ENCODE measurements around the gene POLRMT.

DNA sequence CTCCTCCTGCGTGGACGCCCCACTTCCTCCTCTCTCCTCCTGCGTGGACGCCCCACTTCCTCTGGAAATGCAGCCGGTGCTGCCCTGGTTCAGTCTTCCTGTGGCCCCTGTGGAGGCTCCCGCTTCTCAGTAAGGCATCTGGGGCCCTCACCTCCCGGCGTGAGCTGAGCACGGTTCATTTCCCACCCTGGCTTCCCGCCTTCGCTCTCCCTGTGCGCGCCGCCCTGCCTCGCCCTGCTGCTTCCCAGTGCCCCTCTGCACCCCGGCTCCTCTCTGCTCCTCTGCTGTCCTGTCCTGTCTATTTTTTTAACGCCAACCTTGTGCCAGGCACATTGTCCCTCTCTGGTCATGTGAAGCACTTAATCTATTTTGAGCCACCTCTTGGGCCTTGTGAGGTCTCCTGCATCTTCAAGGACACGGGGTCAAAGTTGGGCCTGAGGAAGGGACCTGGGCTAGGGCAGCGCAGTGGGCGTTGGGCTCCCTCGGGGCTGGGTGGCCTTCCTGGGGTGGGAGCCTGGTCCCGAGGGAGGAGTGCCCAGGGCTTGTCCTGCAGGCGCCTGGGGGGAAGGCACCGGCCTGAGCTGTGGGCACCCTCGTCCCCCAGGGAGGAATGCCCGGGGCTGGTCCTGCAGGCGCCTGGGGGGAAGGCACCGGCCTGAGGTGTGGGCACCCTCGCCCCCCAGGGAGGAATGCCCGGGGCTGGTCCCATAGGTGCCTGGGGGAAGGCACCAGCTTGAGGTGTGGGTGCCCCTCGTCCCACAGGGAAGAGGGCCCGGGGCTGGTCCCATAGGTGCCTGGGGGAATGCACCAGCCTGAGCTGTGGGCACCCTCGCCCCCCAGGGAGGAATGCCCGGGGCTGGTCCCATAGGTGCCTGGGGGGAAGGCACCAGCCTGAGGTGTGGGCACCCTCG lies 30.7 kb downstream of the POLRMT start:
- TF ChIP-seq, protein P1, sequence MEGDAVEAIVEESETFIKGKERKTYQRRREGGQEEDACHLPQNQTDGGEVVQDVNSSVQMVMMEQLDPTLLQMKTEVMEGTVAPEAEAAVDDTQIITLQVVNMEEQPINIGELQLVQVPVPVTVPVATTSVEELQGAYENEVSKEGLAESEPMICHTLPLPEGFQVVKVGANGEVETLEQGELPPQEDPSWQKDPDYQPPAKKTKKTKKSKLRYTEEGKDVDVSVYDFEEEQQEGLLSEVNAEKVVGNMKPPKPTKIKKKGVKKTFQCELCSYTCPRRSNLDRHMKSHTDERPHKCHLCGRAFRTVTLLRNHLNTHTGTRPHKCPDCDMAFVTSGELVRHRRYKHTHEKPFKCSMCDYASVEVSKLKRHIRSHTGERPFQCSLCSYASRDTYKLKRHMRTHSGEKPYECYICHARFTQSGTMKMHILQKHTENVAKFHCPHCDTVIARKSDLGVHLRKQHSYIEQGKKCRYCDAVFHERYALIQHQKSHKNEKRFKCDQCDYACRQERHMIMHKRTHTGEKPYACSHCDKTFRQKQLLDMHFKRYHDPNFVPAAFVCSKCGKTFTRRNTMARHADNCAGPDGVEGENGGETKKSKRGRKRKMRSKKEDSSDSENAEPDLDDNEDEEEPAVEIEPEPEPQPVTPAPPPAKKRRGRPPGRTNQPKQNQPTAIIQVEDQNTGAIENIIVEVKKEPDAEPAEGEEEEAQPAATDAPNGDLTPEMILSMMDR (IDR thresholded peaks at IDR 0.05; ENCODE audit: low read depth, low read length, missing input control), result no peak
- TF ChIP-seq TAF1 (conservative IDR thresholded peaks at IDR 0.05) (no peak), YY1 (IDR thresholded peaks at IDR 0.05) (no peak), JUND (IDR thresholded peaks at IDR 0.05) (no peak), GABPA (IDR thresholded peaks at IDR 0.05 in 1 of 2, conservative IDR thresholded peaks at IDR 0.05 in 1 of 2) (no peak), RAD21 (IDR thresholded peaks at IDR 0.05) (no peak), EGR1 (IDR thresholded peaks at IDR 0.05; ENCODE audit: low read depth in 2 of 2) (no peak), RXRA (IDR thresholded peaks at IDR 0.05) (no peak)
- TF ChIP-seq, protein P2, sequence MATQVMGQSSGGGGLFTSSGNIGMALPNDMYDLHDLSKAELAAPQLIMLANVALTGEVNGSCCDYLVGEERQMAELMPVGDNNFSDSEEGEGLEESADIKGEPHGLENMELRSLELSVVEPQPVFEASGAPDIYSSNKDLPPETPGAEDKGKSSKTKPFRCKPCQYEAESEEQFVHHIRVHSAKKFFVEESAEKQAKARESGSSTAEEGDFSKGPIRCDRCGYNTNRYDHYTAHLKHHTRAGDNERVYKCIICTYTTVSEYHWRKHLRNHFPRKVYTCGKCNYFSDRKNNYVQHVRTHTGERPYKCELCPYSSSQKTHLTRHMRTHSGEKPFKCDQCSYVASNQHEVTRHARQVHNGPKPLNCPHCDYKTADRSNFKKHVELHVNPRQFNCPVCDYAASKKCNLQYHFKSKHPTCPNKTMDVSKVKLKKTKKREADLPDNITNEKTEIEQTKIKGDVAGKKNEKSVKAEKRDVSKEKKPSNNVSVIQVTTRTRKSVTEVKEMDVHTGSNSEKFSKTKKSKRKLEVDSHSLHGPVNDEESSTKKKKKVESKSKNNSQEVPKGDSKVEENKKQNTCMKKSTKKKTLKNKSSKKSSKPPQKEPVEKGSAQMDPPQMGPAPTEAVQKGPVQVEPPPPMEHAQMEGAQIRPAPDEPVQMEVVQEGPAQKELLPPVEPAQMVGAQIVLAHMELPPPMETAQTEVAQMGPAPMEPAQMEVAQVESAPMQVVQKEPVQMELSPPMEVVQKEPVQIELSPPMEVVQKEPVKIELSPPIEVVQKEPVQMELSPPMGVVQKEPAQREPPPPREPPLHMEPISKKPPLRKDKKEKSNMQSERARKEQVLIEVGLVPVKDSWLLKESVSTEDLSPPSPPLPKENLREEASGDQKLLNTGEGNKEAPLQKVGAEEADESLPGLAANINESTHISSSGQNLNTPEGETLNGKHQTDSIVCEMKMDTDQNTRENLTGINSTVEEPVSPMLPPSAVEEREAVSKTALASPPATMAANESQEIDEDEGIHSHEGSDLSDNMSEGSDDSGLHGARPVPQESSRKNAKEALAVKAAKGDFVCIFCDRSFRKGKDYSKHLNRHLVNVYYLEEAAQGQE (IDR thresholded peaks at IDR 0.05), result no peak
- TF ChIP-seq, protein P3, sequence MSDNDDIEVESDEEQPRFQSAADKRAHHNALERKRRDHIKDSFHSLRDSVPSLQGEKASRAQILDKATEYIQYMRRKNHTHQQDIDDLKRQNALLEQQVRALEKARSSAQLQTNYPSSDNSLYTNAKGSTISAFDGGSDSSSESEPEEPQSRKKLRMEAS (IDR thresholded peaks at IDR 0.05), result no peak

All from liver (tissue), 3 donors.